Motor neuron (in vitro differentiated cells): Measurements from ENCODE around the gene STXBP3. TPM values are rescaled to one million over a fixed set of nuclear protein-coding genes. Genes with fewer than 3 reads are reported as not detected.

ENCODE experiments used
- total RNA-seq, 8 experiments: library from RNA; unstranded; fragments of 300-600 nt; gene quantifications; 2 replicates each; pipeline versions ENCODE4 v1.2.3 to v1.2.4, GENCODE V29; 2022

Gene STXBP3
- total RNA-seq, 8 experiments from 2014 or later: 29.3 to 45.4 (median 38.8) TPM

Other genes starting within 250 kb of the STXBP3 start
- gene EEIG2, start 186.6 kb upstream of the STXBP3 start, total RNA-seq: 10 to 100 TPM in 5 of 8 experiments, 1 to 10 TPM in 2, under 1 TPM in 1; 0.49 to 36.7 (median 20.4) TPM
- gene HENMT1, start 85.6 kb upstream of the STXBP3 start, total RNA-seq: 10 to 100 TPM in 1 of 8 experiments, 1 to 10 TPM in 6, under 1 TPM in 1; 1.00 to 11.8 (median 4.0) TPM
- 10 to 100 TPM; 22.0 to 61.4 (median 30.1) TPM for gene PRPF38B, start 54.4 kb upstream of the STXBP3 start, total RNA-seq
- under 1 TPM in 4 of 8 experiments, not detected in 4; 0.05 to 0.25 (median 0.12) TPM for gene FNDC7, start 33.8 kb upstream of the STXBP3 start, total RNA-seq
- 1 to 10 TPM in 7 of 8 experiments, not detected in 1; 1.0 to 4.1 (median 2.6) TPM for gene AKNAD1, start 110.4 kb downstream of the STXBP3 start, total RNA-seq
- gene GPSM2, start 130.3 kb downstream of the STXBP3 start, total RNA-seq: 10 to 100 TPM in 6 of 8 experiments, 1 to 10 TPM in 2; 7.6 to 45.8 (median 15.1) TPM
- gene CLCC1, start 216.8 kb downstream of the STXBP3 start, total RNA-seq: 10 to 100 TPM; 21.2 to 33.7 (median 26.3) TPM